Tibial nerve (tissue), 4 donors: ENCODE measurements around the gene PHF21B. TPM values are rescaled to one million over a fixed set of nuclear protein-coding genes. Genes with fewer than 3 reads are reported as not detected.

Source experiments
- DNase-seq, 2 donors: peaks; one replicate each; pipeline ENCODE4 v3.0.0-alpha.2; 2019; ENCODE audit warnings: low spot score in 2 of 2
- H3K27ac ChIP-seq, 4 donors: fragments of 200-600 bp; sonication (generic) in 3 of 4; one replicate each; pipeline ENCODE4 v1.5.1; 2017 to 2019; ENCODE audit warnings: mild to moderate bottlenecking in 1 of 4
- H3K27me3 ChIP-seq, 2 donors: fragments of 200-600 bp; sonication (generic) in 1 of 2; one replicate each; pipeline versions ENCODE4 v1.5.1 to v1.6.0; 2017 to 2019
- H3K36me3 ChIP-seq, 3 donors: fragments of 200-600 bp; sonication (generic); one replicate each; pipeline ENCODE4 v1.5.1; 2018 to 2019
- H3K4me1 ChIP-seq, 4 donors: fragments of 200-600 bp; sonication (generic) in 3 of 4; one replicate each; pipeline ENCODE4 v1.5.1; 2017 to 2019
- H3K4me3 ChIP-seq, 4 donors: fragments of 200-600 bp; sonication (generic) in 3 of 4; one replicate each; pipeline ENCODE4 v1.5.1; 2017 to 2019; ENCODE audit warnings: mild to moderate bottlenecking in 1 of 4, moderate library complexity in 1 of 4
- H3K9me3 ChIP-seq, 4 donors: fragments of 200-600 bp; sonication (generic) in 3 of 4; one replicate each; pipeline ENCODE4 v1.5.1; 2017 to 2019
- EP300 ChIP-seq, 2 donors: sonication (generic); formaldehyde crosslinking; IDR thresholded peaks; one replicate each; pipeline ENCODE4 v1.6.1; 2017; ENCODE audit warnings: antibody characterized with exemption in 2 of 2, mild to moderate bottlenecking in 1 of 2
- POLR2A ChIP-seq, 2 donors: fragments of 450-650 bp; IDR thresholded peaks; one replicate each; pipeline ENCODE4 v1.6.1; 2017; ENCODE audit warnings: antibody characterized with exemption in 2 of 2, mild to moderate bottlenecking in 2 of 2, moderate library complexity in 2 of 2
- WGBS, 2 donors: methylation state at CpG; one replicate each; pipeline ENCODE4 v1.1.5; 2018; 5-methylcytosine and 5-hydroxymethylcytosine counted together
- total RNA-seq, 4 donors: library from RNA; depleted of rRNA; stranded (reverse); fragments of >200 nt; gene quantifications; one replicate each; pipeline ENCODE4 v1.1.0, GENCODE V29; 2016
- TF ChIP-seq, protein P1 (sequence below), 5 experiments: fragments of 200-600 bp in 3 of 5; fragments of 450-650 bp in 2 of 5; sonication (generic) in 3 of 5; IDR thresholded peaks; one replicate each; pipeline ENCODE4 v1.5.1; 2016 to 2019; ENCODE audit warnings: antibody characterized with exemption in 5 of 5, mild to moderate bottlenecking in 3 of 5, moderate library complexity in 2 of 5

Gene PHF21B
- total RNA-seq, 4 donors from 2014 or later = 0.39 to 4.2 (median 0.90) TPM; not detected in 1

- TF ChIP-seq POLR2A (IDR thresholded peaks at IDR 0.05) = no peak
- TF ChIP-seq, protein P1, sequence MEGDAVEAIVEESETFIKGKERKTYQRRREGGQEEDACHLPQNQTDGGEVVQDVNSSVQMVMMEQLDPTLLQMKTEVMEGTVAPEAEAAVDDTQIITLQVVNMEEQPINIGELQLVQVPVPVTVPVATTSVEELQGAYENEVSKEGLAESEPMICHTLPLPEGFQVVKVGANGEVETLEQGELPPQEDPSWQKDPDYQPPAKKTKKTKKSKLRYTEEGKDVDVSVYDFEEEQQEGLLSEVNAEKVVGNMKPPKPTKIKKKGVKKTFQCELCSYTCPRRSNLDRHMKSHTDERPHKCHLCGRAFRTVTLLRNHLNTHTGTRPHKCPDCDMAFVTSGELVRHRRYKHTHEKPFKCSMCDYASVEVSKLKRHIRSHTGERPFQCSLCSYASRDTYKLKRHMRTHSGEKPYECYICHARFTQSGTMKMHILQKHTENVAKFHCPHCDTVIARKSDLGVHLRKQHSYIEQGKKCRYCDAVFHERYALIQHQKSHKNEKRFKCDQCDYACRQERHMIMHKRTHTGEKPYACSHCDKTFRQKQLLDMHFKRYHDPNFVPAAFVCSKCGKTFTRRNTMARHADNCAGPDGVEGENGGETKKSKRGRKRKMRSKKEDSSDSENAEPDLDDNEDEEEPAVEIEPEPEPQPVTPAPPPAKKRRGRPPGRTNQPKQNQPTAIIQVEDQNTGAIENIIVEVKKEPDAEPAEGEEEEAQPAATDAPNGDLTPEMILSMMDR (IDR thresholded peaks at IDR 0.05) = no peak
- no peak for TF ChIP-seq EP300 (IDR thresholded peaks at IDR 0.05)
- Histone ChIP-seq H3K27ac (no peak overlapping the region), H3K27me3 (no peaks in the 10 kb centered on the region), H3K36me3 (peaks cover 0 to 6% (median 0%) of the 10 kb centered on the region in 3 donors), H3K4me1 (no peaks in the 10 kb centered on the region), H3K9me3 (peaks cover 0 to 15% (median 2%) of the 10 kb centered on the region in 4 donors), H3K4me3 (no peak overlapping the region)
- no peak for DNase-seq
- WGBS, 2 donors = 89 to 94% methylated on average over 3 of the region's 3 CpGs
Measured at GRCh38 chr22:44871782-44872181, 138.0 kb downstream of the PHF21B start.

- Histone ChIP-seq H3K27ac (no peak overlapping the region), H3K27me3 (no peaks in the 10 kb centered on the region), H3K9me3 (peaks cover 0 to 17% (median 0%) of the 10 kb centered on the region in 4 donors), H3K4me1 (no peaks in the 10 kb centered on the region), H3K4me3 (no peak overlapping the region), H3K36me3 (peaks cover 0 to 5% (median 0%) of the 10 kb centered on the region in 3 donors)
- 69 to 70% methylated on average over 4 to 5 of the region's 5 CpGs for WGBS, 2 donors
- no peak for DNase-seq
- TF ChIP-seq EP300 (IDR thresholded peaks at IDR 0.05) (no peak), POLR2A (IDR thresholded peaks at IDR 0.05) (no peak)
Measured at GRCh38 chr22:44870021-44870420, 139.8 kb downstream of the PHF21B start.

GRCh38 chr22:44869196-44869595 is 140.6 kb downstream of the PHF21B start:
- Histone ChIP-seq H3K9me3 (peaks cover 0 to 17% (median 0%) of the 10 kb centered on the region in 4 donors), H3K27me3 (no peaks in the 10 kb centered on the region), H3K27ac (no peak overlapping the region), H3K4me1 (no peaks in the 10 kb centered on the region), H3K36me3 (peaks cover 0 to 5% (median 0%) of the 10 kb centered on the region in 3 donors), H3K4me3 (no peak overlapping the region)
- WGBS, 2 donors = 76 to 79% methylated on average over 7 of the region's 7 CpGs
- TF ChIP-seq, protein P1 (IDR thresholded peaks at IDR 0.05) = no peak
- TF ChIP-seq EP300 (IDR thresholded peaks at IDR 0.05) (no peak), POLR2A (IDR thresholded peaks at IDR 0.05) (no peak)
- no peak for DNase-seq

DNA sequence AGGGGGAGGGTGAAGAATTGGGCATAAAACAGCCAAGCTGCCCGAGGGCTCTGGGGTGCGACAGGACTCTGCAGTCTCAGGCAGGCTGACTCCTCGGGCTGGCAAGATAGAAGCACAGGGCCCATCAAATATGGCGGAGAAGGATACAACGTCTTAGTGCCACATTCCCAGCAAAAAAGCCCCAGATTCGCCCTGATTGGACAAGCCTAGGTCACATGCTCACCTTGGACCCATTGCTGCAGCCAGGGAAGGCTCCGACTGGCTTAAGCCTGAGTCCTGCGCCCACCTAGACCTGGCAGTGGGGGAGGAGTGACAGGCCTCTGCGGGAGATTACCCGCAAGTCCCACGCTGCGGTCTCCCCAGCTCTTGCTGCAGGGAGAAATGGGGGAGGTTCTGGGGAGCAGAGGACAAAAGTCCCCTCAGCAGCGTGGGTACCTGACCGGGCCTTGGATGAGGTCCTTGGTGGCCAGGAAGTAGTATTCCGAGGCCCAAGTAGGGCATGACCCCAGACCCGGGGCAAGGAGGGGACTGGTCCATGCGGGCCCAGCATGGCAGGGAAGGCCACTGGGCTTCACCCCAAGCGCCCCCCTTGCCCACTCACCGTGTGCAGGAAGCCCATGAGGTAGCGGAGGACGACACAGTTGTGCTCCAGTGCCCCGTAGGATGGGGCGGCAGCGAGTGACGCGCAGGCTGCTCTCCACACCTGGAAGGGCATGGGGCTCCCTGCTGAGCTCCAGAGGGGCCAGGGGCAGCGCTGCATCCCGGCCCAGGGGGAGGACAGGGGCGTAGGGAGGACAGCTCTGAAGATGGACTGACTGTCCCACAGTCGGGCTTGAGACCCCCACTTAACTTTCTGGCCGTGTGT is 144.4 kb downstream of the PHF21B start:
- no peak for DNase-seq
- WGBS, 2 donors = 89 to 90% methylated on average over 20 to 23 of the region's 31 CpGs
- Histone ChIP-seq H3K4me3 (no peak overlapping the region), H3K36me3 (peaks cover 0 to 24% (median 0%) of the 10 kb centered on the region in 3 donors), H3K9me3 (peaks cover 0 to 7% (median 0%) of the 10 kb centered on the region in 4 donors), H3K4me1 (no peaks in the 10 kb centered on the region), H3K27me3 (no peaks in the 10 kb centered on the region), H3K27ac (no peak overlapping the region)
- TF ChIP-seq EP300 (IDR thresholded peaks at IDR 0.05) (no peak), POLR2A (IDR thresholded peaks at IDR 0.05) (no peak)
- TF ChIP-seq, protein P1 (IDR thresholded peaks at IDR 0.05) = no peak

DNA sequence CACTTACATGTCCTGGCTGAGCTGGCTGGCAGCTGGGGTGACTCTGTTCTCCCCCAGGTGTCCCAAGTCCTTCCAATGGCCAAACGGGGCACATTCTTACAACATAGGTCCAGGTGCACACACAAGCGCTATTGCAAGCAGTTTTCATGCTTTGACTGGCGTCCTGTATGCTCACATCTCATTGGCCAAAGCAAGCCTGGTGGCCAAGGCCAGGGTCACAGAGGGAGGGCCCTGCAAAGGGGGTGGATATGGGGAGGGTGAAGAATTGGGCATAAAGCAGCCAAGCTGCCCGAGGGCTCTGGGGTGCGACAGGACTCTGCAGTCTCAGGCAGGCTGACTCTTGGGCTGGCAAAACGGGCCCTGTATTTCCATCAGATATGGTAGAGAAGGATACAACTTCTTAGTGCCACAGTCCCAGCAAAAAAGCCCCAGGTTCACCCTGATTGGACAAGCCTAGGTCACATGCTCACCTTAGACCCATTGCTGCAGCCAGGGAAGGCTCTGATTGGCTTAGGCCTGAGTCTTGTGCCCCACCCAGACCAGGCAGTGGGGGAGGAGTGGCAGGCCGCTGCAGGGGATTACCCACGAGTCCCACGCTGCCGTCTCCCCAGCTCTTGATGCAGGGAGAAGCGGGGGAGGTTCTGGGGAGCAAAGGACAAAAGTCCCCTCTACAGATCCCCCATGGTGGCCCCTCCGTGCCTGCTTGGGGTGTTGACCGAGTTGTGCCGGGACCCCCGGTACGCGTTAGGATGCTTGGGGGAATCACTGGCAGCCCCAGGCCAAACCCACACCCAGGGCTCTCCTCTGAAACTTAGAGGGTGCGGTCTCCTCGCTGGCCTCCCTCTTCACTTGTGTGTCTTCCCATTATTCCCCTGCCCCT is 146.6 kb downstream of the PHF21B start:
- peaks cover 0 to 24% (median 0%) of the 10 kb centered on the region in 3 donors for H3K36me3 ChIP-seq
- TF ChIP-seq EP300 (IDR thresholded peaks at IDR 0.05) (no peak), POLR2A (IDR thresholded peaks at IDR 0.05) (no peak)
- TF ChIP-seq, protein P1 (IDR thresholded peaks at IDR 0.05) = no peak

More for the DNA sequence above, 146.6 kb downstream of the PHF21B start:
- Histone ChIP-seq H3K9me3 (peaks cover 0 to 7% (median 0%) of the 10 kb centered on the region in 4 donors), H3K4me3 (no peak overlapping the region), H3K27ac (no peak overlapping the region), H3K4me1 (no peaks in the 10 kb centered on the region), H3K27me3 (no peaks in the 10 kb centered on the region)
- 81 to 87% methylated on average over 17 to 19 of the region's 19 CpGs for WGBS, 2 donors
- no peak for DNase-seq
